SK-N-SH (cell line): ENCODE results near the gene CR1L.
"Not testable (repeated sequence)": the region's sequence is repeated elsewhere in the genome, so short reads cannot be mapped to it uniquely, and the experiment has no call there.

Experiments
- FOXJ3 ChIP-seq: sonication (generic); formaldehyde crosslinking; IDR thresholded peaks from 2 replicates; pipeline ENCODE4 v1.5.1; 2020; ENCODE audit warnings: mild to moderate bottlenecking, missing genetic modification reagents
- JUND ChIP-seq: IDR thresholded peaks from 2 replicates; pipeline ENCODE4 v1.4.0; 2012
- RAD21 ChIP-seq: IDR thresholded peaks from 2 replicates; pipeline ENCODE4 v1.6.1; 2012; ENCODE audit warnings: mild to moderate bottlenecking, low read length
- RCOR1 ChIP-seq: fragments of 150-350 bp; IDR thresholded peaks from 2 replicates; pipeline ENCODE4 v1.6.1; 2017; ENCODE audit warnings: antibody characterized with exemption, low read length
- SIN3A ChIP-seq: IDR thresholded peaks from 2 replicates; pipeline ENCODE4 v1.6.1; 2012; ENCODE audit warnings: low read depth, mild to moderate bottlenecking, low read length, moderate library complexity, borderline replicate concordance
- ZBTB33 ChIP-seq: IDR thresholded peaks from 2 replicates; pipeline ENCODE4 v1.4.0; 2012; ENCODE audit warnings: low read depth, borderline replicate concordance
- TF ChIP-seq, protein P1 (sequence below): fragments of 200-600 bp; sonication (generic); IDR thresholded peaks from 2 replicates; pipeline ENCODE4 v1.6.1; 2017; ENCODE audit warnings: antibody characterized with exemption, mild to moderate bottlenecking, moderate library complexity

DNA sequence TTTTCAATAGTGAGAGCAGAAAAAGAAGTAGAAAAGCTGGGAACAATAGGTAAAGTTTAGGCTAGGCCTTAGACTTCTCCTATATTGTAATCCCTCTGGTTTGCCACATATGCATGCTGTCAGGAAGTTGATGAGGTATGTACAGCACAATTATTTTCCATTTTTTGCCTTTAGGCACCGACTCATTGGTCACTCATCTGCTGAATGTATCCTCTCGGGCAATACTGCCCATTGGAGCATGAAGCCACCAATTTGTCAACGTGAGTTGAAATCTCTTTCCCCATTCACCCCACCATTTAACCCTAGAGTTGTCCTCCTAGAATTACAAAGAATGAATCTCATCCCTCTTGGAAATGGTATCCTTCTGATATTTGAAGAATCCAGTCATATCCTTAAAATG, 63.1 kb downstream of the CR1L start:
- TF ChIP-seq SIN3A, RCOR1, JUND, ZBTB33, RAD21, FOXJ3: not testable (repeated sequence)
- TF ChIP-seq, protein P1, sequence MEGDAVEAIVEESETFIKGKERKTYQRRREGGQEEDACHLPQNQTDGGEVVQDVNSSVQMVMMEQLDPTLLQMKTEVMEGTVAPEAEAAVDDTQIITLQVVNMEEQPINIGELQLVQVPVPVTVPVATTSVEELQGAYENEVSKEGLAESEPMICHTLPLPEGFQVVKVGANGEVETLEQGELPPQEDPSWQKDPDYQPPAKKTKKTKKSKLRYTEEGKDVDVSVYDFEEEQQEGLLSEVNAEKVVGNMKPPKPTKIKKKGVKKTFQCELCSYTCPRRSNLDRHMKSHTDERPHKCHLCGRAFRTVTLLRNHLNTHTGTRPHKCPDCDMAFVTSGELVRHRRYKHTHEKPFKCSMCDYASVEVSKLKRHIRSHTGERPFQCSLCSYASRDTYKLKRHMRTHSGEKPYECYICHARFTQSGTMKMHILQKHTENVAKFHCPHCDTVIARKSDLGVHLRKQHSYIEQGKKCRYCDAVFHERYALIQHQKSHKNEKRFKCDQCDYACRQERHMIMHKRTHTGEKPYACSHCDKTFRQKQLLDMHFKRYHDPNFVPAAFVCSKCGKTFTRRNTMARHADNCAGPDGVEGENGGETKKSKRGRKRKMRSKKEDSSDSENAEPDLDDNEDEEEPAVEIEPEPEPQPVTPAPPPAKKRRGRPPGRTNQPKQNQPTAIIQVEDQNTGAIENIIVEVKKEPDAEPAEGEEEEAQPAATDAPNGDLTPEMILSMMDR = not testable (repeated sequence)
